LNCaP clone FGC (cell line): Measurements from ENCODE around the gene NCBP3.

Experiments used
- DNase-seq: peaks from one replicate; pipeline ENCODE4 v3.0.0-alpha.2; 2011; ENCODE audit warnings: low read depth
- H3K4me3 ChIP-seq: 2 replicates; pipeline ENCODE4 v1.5.1; 2011; ENCODE audit warnings: mild to moderate bottlenecking, low read depth, low read length, control low read depth
- CTCF ChIP-seq: IDR thresholded peaks from 2 replicates; pipeline ENCODE4 v1.5.1; 2012; ENCODE audit warnings: mild to moderate bottlenecking; ENCODE audit not compliant: control insufficient read depth, insufficient read depth; ENCODE audit errors: extremely low read depth

Gene NCBP3

GRCh38 chr17:3765981-3766380 lies 80.1 kb downstream of the NCBP3 start:
- no peak overlapping the region for H3K4me3 ChIP-seq
- no peak for TF ChIP-seq CTCF
- DNase-seq = no peak

GRCh38 chr17:3763777-3764170 lies 82.3 kb downstream of the NCBP3 start:
- no peak overlapping the region for H3K4me3 ChIP-seq
- no peak for TF ChIP-seq CTCF
- DNase-seq = no peak

- TF ChIP-seq CTCF = no peak
- H3K4me3 ChIP-seq = no peak overlapping the region
- DNase-seq = no peak
Measured at GRCh38 chr17:3762922-3763776, 82.9 kb downstream of the NCBP3 start.

DNA sequence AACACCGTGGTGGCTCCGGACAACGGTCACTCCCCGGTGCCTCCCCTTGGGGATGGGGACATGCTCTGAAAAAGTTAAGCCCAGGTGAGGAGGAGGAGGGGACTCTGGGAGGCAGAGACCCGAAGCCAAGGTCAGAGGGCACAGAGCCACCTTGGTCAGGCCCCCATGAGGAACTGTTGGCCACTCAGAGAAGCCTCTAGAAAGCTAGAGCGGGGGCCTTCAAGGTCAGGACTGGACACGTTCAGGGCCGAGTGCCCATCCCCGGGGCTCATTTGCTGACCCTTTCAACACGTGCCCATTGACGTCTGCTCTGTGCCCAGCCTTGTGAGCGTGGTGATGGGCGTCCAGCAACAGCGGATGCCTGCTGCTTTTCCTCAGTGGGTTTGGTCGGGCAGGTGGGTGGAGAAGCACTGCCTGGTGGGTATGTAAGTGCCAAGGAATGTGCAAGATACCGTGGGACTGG lies 84.1 kb downstream of the NCBP3 start:
- no peak for TF ChIP-seq CTCF
- H3K4me3 ChIP-seq = no peak overlapping the region
- no peak for DNase-seq

DNA sequence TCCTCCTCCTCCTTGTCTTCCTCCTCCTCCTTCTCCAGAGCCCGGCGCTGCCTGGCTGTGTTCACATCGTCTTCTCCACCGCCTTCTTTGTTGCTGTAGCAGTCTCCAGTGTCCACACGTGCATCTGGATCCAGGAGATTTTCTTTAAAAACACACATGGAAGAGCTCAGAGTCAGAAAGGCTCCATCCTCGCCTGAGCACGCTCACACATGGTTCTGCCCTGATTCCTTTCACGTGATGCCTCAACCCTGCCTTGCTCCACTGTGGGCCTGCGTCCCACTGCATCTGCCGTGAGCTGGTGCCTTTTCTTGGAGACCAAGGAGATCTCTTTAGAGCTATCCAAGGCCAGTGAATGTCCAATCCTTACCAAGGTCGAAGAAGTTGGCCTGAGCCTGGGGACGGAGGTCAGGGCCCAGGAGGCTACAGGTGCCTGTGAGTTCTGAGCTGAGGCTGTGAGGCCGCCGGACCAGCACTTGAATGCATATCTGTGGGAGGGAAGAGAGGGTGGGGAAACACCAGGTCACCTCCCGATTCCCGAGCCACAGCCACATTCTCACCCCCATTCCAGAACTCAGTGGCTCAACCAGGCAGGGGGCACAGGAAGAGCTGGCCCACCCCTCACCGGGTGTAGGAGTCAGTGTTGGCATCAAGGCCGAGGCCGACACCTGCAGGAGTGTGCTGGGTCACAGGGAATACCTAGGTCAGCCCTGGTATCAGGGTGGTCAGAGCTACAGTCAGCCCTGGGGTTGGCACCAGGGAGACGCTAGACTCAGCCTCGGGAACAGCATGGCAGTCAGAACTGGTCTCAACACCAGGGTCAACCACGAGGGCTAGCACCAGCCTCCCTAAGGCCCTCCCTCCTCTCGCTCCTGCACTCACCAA lies 84.8 kb downstream of the NCBP3 start:
- no peak for DNase-seq
- TF ChIP-seq CTCF = no peak
- H3K4me3 ChIP-seq = no peak overlapping the region

DNA sequence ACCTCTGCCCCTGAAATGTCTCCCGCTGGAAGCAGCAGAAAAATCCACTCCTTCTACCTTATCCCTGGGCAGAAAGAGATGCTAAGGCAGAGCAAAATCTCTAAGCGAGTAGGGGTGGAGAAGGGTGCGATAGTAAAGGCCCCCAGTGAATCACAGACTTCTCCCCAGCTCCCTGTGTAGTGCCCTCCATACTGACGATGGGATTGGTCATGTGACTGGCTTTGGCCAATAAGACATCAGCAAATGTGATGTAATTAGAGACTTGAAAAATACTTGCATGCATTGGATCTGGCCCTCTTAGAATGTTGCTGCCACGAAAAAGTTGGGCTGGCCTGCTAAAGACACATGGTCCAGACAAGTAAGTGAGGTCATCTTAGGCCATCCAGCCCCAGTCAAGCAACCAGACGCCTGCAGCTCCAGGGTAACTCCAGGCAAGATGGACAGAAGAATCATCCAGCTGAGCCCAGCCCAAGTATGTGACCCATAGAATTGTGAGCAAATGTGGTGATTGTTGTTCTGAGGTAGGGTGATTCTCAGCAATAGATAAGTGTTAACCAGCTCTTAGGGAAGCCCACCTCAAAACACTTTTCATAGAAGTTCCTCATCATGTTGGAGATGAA lies 86.3 kb downstream of the NCBP3 start:
- H3K4me3 ChIP-seq = no peak overlapping the region
- DNase-seq = no peak
- TF ChIP-seq CTCF = no peak
